Measurements from ENCODE around the gene GABRG3. TPM values are rescaled to one million over a fixed set of nuclear protein-coding genes. Genes with fewer than 3 reads are reported as not detected.

Gene GABRG3
- total RNA-seq, 1 experiment from 2014 or later = 0.15 TPM

DNA sequence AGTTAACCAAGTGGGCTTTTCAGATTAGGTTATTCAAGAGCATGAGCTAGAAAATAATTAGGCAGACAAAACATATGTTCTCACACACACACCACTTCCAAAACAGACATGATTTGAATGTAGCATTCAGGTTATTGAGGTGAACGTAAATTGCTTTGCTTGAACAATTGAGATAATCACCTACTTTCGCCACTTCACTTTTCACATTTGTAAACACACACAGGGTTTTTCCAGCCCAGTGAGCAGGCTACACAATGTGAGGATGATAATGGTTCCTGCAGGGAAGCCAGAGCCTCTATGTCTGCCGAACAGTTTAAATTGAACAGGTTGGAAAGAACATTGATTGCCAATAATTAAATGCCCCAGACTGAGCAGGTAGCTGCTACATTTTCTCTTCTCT, 567.3 kb downstream of the GABRG3 start:
- Mint-ChIP-seq H3K4me1 (peaks cover 16 to 21% of the 10 kb centered on the region in 2 experiments), H3K27ac (no peak overlapping the region), H3K27me3 (ENCODE audit: low read depth) (no peaks in the 10 kb centered on the region; the same call in none of the 2 replicates), H3K36me3 (ENCODE audit: insufficient read depth in 1 of 3, low read depth in 3 of 3) (no peaks in the 10 kb centered on the region; a peak in 2 of 7 replicates), H3K4me3 (no peak overlapping the region), H3K9me3 (no peaks in the 10 kb centered on the region)
- Histone ChIP-seq H3K27ac (ENCODE audit: insufficient read length, low read depth, low read length) (no peak overlapping the region), H2AFZ (ENCODE audit: low read length) (no peak overlapping the region), H3T11ph (ENCODE audit: low read length) (no peak overlapping the region), H3K9me3 (ENCODE audit: control insufficient read depth, low read depth, low read length) (no peaks in the 10 kb centered on the region), H3K23me2 (ENCODE audit: insufficient read length, low read depth, low read length, poor library complexity, severe bottlenecking) (no peaks in the 10 kb centered on the region), H3K23ac (ENCODE audit: insufficient read length, low read depth, low read length) (no peak overlapping the region), H3K4ac (ENCODE audit: low read depth, low read length) (no peak overlapping the region), H3K27me3 (ENCODE audit: insufficient read depth, low read length) (no peaks in the 10 kb centered on the region), H2BK15ac (ENCODE audit: low read depth, low read length) (no peak overlapping the region), H3K79me2 (ENCODE audit: insufficient read depth, low read length) (no peaks in the 10 kb centered on the region), H4K20me1 (ENCODE audit: control insufficient read depth, insufficient read depth, insufficient read length) (no peaks in the 10 kb centered on the region), H3K14ac (ENCODE audit: insufficient read depth, low read length) (no peak overlapping the region), H3K79me1 (ENCODE audit: insufficient read depth, low read depth, low read length, poor library complexity, severe bottlenecking) (no peaks in the 10 kb centered on the region), H4K5ac (ENCODE audit: insufficient read length, low read depth, low read length) (no peak overlapping the region), H2BK5ac (ENCODE audit: insufficient read length, low read length) (no peak overlapping the region), H2AK5ac (ENCODE audit: insufficient read length, low read length) (no peak overlapping the region), H4K8ac (replicated peaks; ENCODE audit: insufficient read length, low read depth, low read length) (no peak overlapping the region), H2BK20ac (ENCODE audit: low read depth, low read length, poor library complexity, severe bottlenecking) (no peak overlapping the region), H2BK12ac (ENCODE audit: insufficient read length, low read depth, low read length) (no peak overlapping the region), H3K56ac (ENCODE audit: insufficient read length, low read depth, low read length) (no peak overlapping the region), H3K4me2 (ENCODE audit: insufficient read depth, insufficient read length, low read length) (no peak overlapping the region), H3K4me1 (ENCODE audit: insufficient read depth, low read length) (no peaks in the 10 kb centered on the region), H3K9ac (ENCODE audit: extremely low read depth, insufficient read length, low read length) (no peak overlapping the region), H2BK120ac (ENCODE audit: low read depth, low read length, poor library complexity, severe bottlenecking) (no peak overlapping the region), H4K91ac (ENCODE audit: insufficient read length, low read depth, low read length) (no peak overlapping the region), H3K18ac (ENCODE audit: insufficient read length, low read depth, low read length) (no peak overlapping the region)
- TF ChIP-seq CTCF (conservative IDR thresholded peaks at IDR 0.05) = no peak
- DNase-seq = no peak
- no CpG with 5 or more reads among the region's 3 CpGs for WGBS (ENCODE audit: extremely low coverage, insufficient read length, low lambda C conversion rate)
